H9 (cell line): ENCODE results near the gene TXNDC12. TPM values are rescaled to one million over a fixed set of nuclear protein-coding genes. Genes with fewer than 3 reads are reported as not detected.

Experiments
- DNase-seq: peaks from one replicate; pipeline ENCODE4 v3.0.0-alpha.2; 2017
- H2AFZ ChIP-seq: one replicate; pipeline ENCODE4 v1.6.1; 2013; ENCODE audit warnings: mild to moderate bottlenecking, low read length, control low read depth, moderate library complexity
- H2AK5ac ChIP-seq: 2 replicates; pipeline ENCODE4 v1.6.1; 2013; ENCODE audit warnings: low read length, control low read depth, mixed read lengths; ENCODE audit not compliant: insufficient read length
- H2BK120ac ChIP-seq: one replicate; pipeline ENCODE4 v1.6.1; 2013; ENCODE audit warnings: low read depth, mild to moderate bottlenecking, low read length, control low read depth, inconsistent platforms; ENCODE audit not compliant: poor library complexity, severe bottlenecking
- H2BK12ac ChIP-seq: 2 replicates; pipeline ENCODE4 v1.6.1; 2013; ENCODE audit warnings: low read length, control low read depth, mixed read lengths, low read depth; ENCODE audit not compliant: insufficient read length
- H2BK15ac ChIP-seq: 2 replicates; pipeline ENCODE4 v1.6.1; 2013; ENCODE audit warnings: low read depth, low read length, control low read depth
- H2BK20ac ChIP-seq: one replicate; pipeline ENCODE4 v1.6.1; 2013; ENCODE audit warnings: low read depth, mild to moderate bottlenecking, low read length, control low read depth, inconsistent platforms; ENCODE audit not compliant: poor library complexity, severe bottlenecking
- H2BK5ac ChIP-seq: 2 replicates; pipeline ENCODE4 v1.6.1; 2013; ENCODE audit warnings: low read length, control low read depth, mixed read lengths; ENCODE audit not compliant: insufficient read length
- H3K14ac ChIP-seq: 2 replicates; pipeline ENCODE4 v1.6.1; 2013; ENCODE audit warnings: low read length, control low read depth; ENCODE audit not compliant: insufficient read depth
- H3K18ac ChIP-seq: 2 replicates; pipeline ENCODE4 v1.6.1; 2013; ENCODE audit warnings: low read depth, mild to moderate bottlenecking, mixed read lengths, low read length, control low read depth; ENCODE audit not compliant: insufficient read length
- H3K23ac ChIP-seq: 2 replicates; pipeline ENCODE4 v1.6.1; 2013; ENCODE audit warnings: low read length, control low read depth, mixed read lengths, low read depth; ENCODE audit not compliant: insufficient read length
- H3K23me2 ChIP-seq: 2 replicates; pipeline ENCODE4 v1.6.1; 2013; ENCODE audit warnings: low read depth, mild to moderate bottlenecking, mixed read lengths, low read length, control low read depth; ENCODE audit not compliant: insufficient read length, poor library complexity, severe bottlenecking
- H3K27ac ChIP-seq: 2 replicates; pipeline ENCODE4 v1.5.1; 2013; ENCODE audit warnings: low read length, control low read depth, mixed read lengths, low read depth; ENCODE audit not compliant: insufficient read length
- H3K27me3 ChIP-seq: 2 replicates; pipeline ENCODE4 v1.6.1; 2013; ENCODE audit warnings: low read length, control low read depth, inconsistent platforms; ENCODE audit not compliant: insufficient read depth
- H3K4ac ChIP-seq: 2 replicates; pipeline ENCODE4 v1.6.1; 2013; ENCODE audit warnings: low read depth, mild to moderate bottlenecking, control low read depth, inconsistent platforms, low read length, moderate library complexity
- H3K4me1 ChIP-seq: 2 replicates; pipeline ENCODE4 v1.6.1; 2013; ENCODE audit warnings: low read length, control low read depth, inconsistent platforms; ENCODE audit not compliant: insufficient read depth
- H3K4me2 ChIP-seq: 2 replicates; pipeline ENCODE4 v1.6.1; 2013; ENCODE audit warnings: low read length, control low read depth, mixed read lengths; ENCODE audit not compliant: insufficient read length, insufficient read depth
- H3K56ac ChIP-seq: 2 replicates; pipeline ENCODE4 v1.6.1; 2013; ENCODE audit warnings: low read depth, mild to moderate bottlenecking, mixed read lengths, low read length, control low read depth; ENCODE audit not compliant: insufficient read length
- H3K79me1 ChIP-seq: 2 replicates; pipeline ENCODE4 v1.6.1; 2013; ENCODE audit warnings: low read depth, mild to moderate bottlenecking, moderate library complexity, low read length, control low read depth, inconsistent platforms; ENCODE audit not compliant: insufficient read depth, poor library complexity, severe bottlenecking
- H3K79me2 ChIP-seq: 2 replicates; pipeline ENCODE4 v1.6.1; 2013; ENCODE audit warnings: low read length, control low read depth, inconsistent platforms; ENCODE audit not compliant: insufficient read depth
- H3K9ac ChIP-seq: 2 replicates; pipeline ENCODE4 v1.6.1; 2013; ENCODE audit warnings: low read length, control low read depth, mixed read lengths; ENCODE audit not compliant: insufficient read length; ENCODE audit errors: extremely low read depth
- H3K9me3 ChIP-seq: one replicate; pipeline ENCODE4 v1.6.1; 2013; ENCODE audit warnings: low read depth, low read length, inconsistent platforms; ENCODE audit not compliant: control insufficient read depth
- H3T11ph ChIP-seq: one replicate; pipeline ENCODE4 v1.6.1; 2013; ENCODE audit warnings: mild to moderate bottlenecking, low read length, control low read depth, inconsistent platforms
- H4K20me1 ChIP-seq: one replicate; pipeline ENCODE4 v1.6.1; 2013; ENCODE audit not compliant: control insufficient read depth, insufficient read length, insufficient read depth
- H4K5ac ChIP-seq: 2 replicates; pipeline ENCODE4 v1.6.1; 2013; ENCODE audit warnings: low read depth, mild to moderate bottlenecking, mixed read lengths, low read length, control low read depth; ENCODE audit not compliant: insufficient read length
- H4K8ac ChIP-seq: replicated peaks from 2 replicates; pipeline ENCODE4 v1.6.1; 2013; ENCODE audit warnings: low read length, control low read depth, mixed read lengths, low read depth; ENCODE audit not compliant: insufficient read length
- H4K91ac ChIP-seq: 2 replicates; pipeline ENCODE4 v1.6.1; 2013; ENCODE audit warnings: low read depth, mild to moderate bottlenecking, moderate library complexity, mixed read lengths, low read length, control low read depth; ENCODE audit not compliant: insufficient read length
- H3K27ac Mint-ChIP-seq, 3 experiments: 2 replicates in 2 of 3; 3 replicates in 1 of 3; pipeline ENCODE4 v1.8.0; 2020 to 2021; ENCODE audit warnings: mixed read lengths in 3 of 3, mild to moderate bottlenecking in 1 of 3, moderate library complexity in 1 of 3
- H3K27me3 Mint-ChIP-seq: 2 replicates; pipeline ENCODE4 v1.8.0; 2021; ENCODE audit warnings: low read depth, mild to moderate bottlenecking, moderate library complexity, mixed read lengths
- H3K36me3 Mint-ChIP-seq, 3 experiments: 2 replicates in 2 of 3; 3 replicates in 1 of 3; pipeline ENCODE4 v1.8.0; 2020 to 2021; ENCODE audit warnings: low read depth in 3 of 3, mixed read lengths in 3 of 3; ENCODE audit not compliant: insufficient read depth in 1 of 3
- H3K4me1 Mint-ChIP-seq, 2 experiments: 2 replicates each; pipeline ENCODE4 v1.8.0; 2020; ENCODE audit warnings: mixed read lengths in 2 of 2
- H3K4me3 Mint-ChIP-seq, 2 experiments: 2 replicates in 1 of 2; 3 replicates in 1 of 2; pipeline ENCODE4 v1.8.0; 2020 to 2021; ENCODE audit warnings: mild to moderate bottlenecking in 2 of 2, mixed read lengths in 2 of 2, moderate library complexity in 1 of 2
- H3K9me3 Mint-ChIP-seq, 2 experiments: 2 replicates in 1 of 2; 3 replicates in 1 of 2; pipeline ENCODE4 v1.8.0; 2020; ENCODE audit warnings: mild to moderate bottlenecking in 2 of 2, mixed read lengths in 2 of 2, moderate library complexity in 1 of 2
- WGBS: extraction: QIAGEN DNeasy Blood & Tissue Kit; methylation state at CpG from one replicate; pipeline ENCODE4 v1.1.7; 2013; ENCODE audit warnings: missing lambda C conversion rate, low lambda C conversion rate, mixed read lengths; ENCODE audit not compliant: insufficient read length; ENCODE audit errors: extremely low coverage; 5-methylcytosine and 5-hydroxymethylcytosine counted together
- total RNA-seq: library from RNA; stranded (reverse); gene quantifications from 2 replicates; pipeline ENCODE4 v1.2.1, GENCODE V29; 2021
- TF ChIP-seq, protein P1 (sequence below): fragments of 200-600 bp; sonication (generic); conservative IDR thresholded peaks from 3 replicates; pipeline ENCODE4 v1.8.0; 2021; ENCODE audit warnings: antibody characterized with exemption, mild to moderate bottlenecking

The TXNDC12 gene
- total RNA-seq, 1 experiment from 2014 or later: 82.1 TPM

DNA sequence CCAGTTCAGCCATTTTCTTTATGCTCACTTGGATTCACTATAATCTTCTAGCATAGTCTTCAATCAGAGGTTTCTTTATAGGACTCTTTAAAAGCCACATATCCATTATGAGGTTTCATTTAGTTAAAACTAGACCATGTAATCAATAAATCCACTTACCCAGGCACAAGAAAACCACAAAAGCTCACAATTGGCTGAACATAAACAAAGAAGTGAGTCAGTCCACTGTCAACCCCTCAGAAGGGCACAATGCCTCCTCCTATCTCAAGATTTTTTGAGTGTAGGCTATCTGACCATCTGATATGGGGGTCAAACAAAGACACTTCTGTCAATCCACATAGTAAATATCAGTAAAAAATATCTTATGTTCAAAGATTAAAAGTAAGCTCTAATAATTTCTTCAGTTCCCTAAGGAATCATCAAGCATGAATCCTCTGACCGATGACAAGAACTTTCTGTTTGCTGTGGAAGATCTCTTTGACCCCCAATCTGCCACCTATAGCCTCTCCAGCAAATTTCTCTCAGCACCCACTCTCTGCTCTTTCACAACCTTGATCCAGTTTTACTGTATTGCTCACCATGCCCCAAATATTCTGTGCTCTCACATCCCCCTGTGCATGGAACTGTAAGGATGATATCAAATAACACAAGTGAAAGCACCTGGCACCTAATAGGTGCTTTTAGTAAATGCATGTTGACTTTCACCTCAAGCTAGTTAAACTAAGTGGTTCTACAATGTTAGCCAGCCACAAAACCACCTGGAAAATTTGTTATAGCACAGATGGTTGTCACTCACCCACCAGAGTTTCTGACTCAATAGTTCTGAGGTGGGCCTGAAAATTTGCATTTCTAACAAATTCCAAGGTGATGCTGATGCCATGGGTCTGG lies 81.2 kb downstream of the TXNDC12 start:
- Histone ChIP-seq H3T11ph (no peak overlapping the region), H2AFZ (no peak overlapping the region), H3K9ac (no peak overlapping the region), H3K18ac (no peak overlapping the region), H3K27ac (no peak overlapping the region), H3K23ac (no peak overlapping the region), H2BK5ac (no peak overlapping the region), H3K27me3 (no peaks in the 10 kb centered on the region), H3K9me3 (no peaks in the 10 kb centered on the region), H2AK5ac (no peak overlapping the region), H3K4ac (no peak overlapping the region), H4K91ac (no peak overlapping the region), H3K79me1 (no peaks in the 10 kb centered on the region), H3K4me2 (no peak overlapping the region), H3K23me2 (no peaks in the 10 kb centered on the region), H3K14ac (no peak overlapping the region), H2BK15ac (no peak overlapping the region), H3K4me1 (no peaks in the 10 kb centered on the region), H2BK12ac (no peak overlapping the region), H3K56ac (no peak overlapping the region), H3K79me2 (no peaks in the 10 kb centered on the region), H2BK120ac (no peak overlapping the region), H4K20me1 (no peaks in the 10 kb centered on the region), H4K5ac (no peak overlapping the region), H2BK20ac (no peak overlapping the region), H4K8ac (no peak overlapping the region)
- WGBS: no CpG with 5 or more reads among the region's 1 CpG
- H3K36me3 Mint-ChIP-seq: peaks cover 18 to 71% (median 71%) of the 10 kb centered on the region in 3 experiments
- H3K9me3 Mint-ChIP-seq: no peaks in the 10 kb centered on the region
- no peak overlapping the region for H3K4me3 Mint-ChIP-seq
- H3K4me1 Mint-ChIP-seq: no peaks in the 10 kb centered on the region
- no peak for DNase-seq
- H3K27me3 Mint-ChIP-seq: no peaks in the 10 kb centered on the region
- H3K27ac Mint-ChIP-seq: no peak overlapping the region
- TF ChIP-seq, protein P1, sequence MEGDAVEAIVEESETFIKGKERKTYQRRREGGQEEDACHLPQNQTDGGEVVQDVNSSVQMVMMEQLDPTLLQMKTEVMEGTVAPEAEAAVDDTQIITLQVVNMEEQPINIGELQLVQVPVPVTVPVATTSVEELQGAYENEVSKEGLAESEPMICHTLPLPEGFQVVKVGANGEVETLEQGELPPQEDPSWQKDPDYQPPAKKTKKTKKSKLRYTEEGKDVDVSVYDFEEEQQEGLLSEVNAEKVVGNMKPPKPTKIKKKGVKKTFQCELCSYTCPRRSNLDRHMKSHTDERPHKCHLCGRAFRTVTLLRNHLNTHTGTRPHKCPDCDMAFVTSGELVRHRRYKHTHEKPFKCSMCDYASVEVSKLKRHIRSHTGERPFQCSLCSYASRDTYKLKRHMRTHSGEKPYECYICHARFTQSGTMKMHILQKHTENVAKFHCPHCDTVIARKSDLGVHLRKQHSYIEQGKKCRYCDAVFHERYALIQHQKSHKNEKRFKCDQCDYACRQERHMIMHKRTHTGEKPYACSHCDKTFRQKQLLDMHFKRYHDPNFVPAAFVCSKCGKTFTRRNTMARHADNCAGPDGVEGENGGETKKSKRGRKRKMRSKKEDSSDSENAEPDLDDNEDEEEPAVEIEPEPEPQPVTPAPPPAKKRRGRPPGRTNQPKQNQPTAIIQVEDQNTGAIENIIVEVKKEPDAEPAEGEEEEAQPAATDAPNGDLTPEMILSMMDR: no peak

Other genes with a start within 250 kb of the TXNDC12 start
- 147 TPM in 2 replicates for gene NRDC, start 176.5 kb downstream of the TXNDC12 start, total RNA-seq
- 28.5 and 30.6 TPM in 2 replicates for gene RAB3B, start 64.5 kb downstream of the TXNDC12 start, total RNA-seq
- gene KTI12, start 21.4 kb downstream of the TXNDC12 start, total RNA-seq: 15.6 and 16.7 TPM in 2 replicates
- gene BTF3L4, start 1.1 kb upstream of the TXNDC12 start, total RNA-seq: 100 and 106 TPM in 2 replicates
- gene ZFYVE9, start 86.9 kb upstream of the TXNDC12 start, total RNA-seq: 26.0 and 28.4 TPM in 2 replicates